HG03064 (cell line): ENCODE data around the gene ABHD2.
"Not testable (repeated sequence)": the region's sequence is repeated elsewhere in the genome, so short reads cannot be mapped to it uniquely, and the experiment has no call there.

Experiments
- ATAC-seq: cut with Tn5 transposase; IDR thresholded peaks from one replicate; pipeline ENCODE4 v1.9.1; 2021; ENCODE audit warnings: low read depth; ENCODE audit not compliant: unreplicated experiment

Gene ABHD2

DNA sequence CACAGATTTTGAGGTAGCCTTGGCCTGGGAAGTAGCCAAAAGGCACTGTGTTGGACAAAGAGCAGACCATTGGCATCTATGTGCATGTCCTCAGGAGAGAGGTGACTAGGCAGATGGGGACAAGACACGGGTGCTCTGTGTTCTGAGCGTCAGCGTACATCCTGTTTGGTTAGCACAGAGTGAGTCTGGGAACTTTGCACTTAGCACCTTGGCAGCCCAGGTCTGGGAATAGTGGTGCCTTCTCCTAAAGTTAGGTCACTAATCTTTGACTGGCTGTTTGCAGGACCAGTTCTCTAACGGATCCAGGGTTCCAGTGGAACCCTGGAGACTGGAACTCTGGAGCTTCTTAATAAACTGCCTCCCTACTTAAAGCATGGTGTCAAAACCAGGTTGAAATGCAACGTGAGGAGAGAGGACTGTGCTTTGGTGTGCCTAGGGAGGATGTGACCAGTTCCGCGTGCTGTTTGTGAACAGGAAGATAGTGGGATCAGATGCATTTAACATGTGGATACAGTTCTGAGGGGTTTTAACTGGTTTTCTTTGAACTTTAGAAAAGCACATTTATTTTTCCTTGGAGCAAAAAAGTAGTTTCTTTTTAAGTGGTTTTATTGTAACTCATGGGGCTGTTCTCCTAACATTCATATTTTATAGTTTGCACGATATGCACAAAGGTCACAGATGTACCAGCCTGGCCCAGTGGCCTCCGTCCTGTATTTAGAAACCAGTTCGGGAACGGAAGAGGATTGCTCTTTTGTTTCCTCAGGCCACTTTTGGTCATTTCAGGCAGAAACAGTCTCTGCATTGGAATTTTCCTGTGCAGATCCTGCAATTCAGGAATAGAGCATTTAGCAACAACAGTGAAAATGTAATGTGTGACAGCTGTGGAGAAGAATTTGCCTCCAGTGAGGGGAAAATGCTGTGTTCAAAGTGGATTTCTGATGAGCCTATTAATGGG is 48.8 kb downstream of the ABHD2 start:
- no peak for ATAC-seq

GRCh38 chr15:89137926-89138325 is 49.7 kb downstream of the ABHD2 start:
- ATAC-seq: no peak

GRCh38 chr15:89138999-89139612 is 50.9 kb downstream of the ABHD2 start:
- no peak for ATAC-seq

DNA sequence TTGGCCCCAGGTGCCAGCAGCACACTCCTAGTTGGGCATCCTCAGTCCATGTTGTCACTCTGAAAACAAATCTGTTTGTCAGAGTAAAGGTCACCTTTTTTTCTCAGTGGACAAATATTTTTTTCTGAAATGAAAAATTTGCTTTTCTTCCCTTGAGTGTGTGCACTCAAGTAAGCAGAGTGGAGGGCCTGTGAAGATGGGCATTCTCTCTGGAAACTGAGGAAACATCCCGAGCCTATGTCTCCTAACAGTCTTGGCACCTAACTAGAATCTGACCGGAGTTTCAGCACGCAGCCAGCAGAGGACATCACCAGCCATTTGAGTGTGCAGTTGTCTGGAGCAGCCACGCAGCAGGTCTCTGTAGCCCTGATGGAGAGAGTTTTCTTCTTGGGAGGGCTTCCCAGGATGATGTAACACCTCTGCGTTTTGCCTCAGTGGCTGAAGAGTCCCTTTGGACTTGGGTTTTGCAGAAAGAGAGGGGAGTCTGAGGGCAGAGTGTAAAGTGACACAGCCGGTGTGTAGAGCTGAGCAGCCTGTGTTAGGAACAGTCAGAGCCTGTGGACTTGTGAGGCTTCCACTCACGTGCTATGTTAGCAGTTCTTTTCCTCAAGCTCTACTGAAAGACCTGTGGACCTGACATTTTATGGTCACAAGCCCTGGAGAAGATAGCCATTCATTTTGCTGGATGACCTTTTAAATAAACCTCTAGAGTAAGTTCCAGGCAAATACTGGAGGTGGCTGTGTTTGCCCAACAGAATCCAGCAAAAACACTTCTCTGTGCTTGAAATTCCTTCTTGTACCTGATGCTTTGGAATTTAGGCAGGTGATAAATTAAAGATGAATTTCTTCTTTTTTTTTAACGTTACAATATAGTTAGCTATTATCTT is 51.6 kb downstream of the ABHD2 start:
- ATAC-seq: no peak

GRCh38 chr15:89140595-89140994 is 52.3 kb downstream of the ABHD2 start:
- ATAC-seq: no peak

DNA sequence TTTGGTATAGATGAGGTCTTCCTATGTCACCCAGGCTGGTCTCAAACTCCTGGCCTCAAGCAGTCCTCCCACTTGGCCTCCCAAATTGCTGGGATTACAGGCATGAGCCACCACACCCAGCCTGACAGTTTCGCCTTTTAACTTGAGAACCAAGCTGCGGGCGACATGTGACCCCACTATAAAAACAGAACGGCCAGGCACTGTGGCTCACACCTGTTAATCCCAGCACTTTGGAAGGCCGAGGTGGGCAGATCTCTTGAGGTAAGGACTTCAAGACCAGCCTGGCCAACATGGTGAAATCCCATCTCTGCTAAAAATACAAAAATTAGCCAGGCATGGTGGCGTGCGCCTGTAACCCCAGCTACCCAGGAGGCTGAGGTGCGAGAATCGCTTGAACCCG is 52.9 kb downstream of the ABHD2 start:
- not testable (repeated sequence) for ATAC-seq

DNA sequence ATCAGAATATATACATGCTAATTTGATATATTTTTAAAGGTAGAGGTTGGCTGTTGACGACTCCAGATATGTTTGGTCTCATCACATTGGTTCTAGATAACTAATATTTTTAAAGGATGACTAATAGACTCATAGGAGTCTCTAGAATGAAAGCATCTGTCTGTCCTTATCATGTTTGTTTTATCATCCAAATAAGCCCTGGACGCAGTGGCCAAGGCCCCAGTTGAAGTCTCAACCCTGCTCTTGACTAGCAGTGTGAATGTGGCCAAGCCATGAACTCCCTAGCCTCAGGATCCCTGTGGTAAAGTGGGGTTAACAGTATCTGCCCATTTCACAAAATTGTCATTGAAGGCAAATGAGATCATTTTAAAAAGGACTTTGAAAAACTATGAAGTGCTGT is 53.6 kb downstream of the ABHD2 start:
- ATAC-seq: no peak

- ATAC-seq: no peak
Observed at GRCh38 chr15:89142423-89142822, 54.2 kb downstream of the ABHD2 start.

DNA sequence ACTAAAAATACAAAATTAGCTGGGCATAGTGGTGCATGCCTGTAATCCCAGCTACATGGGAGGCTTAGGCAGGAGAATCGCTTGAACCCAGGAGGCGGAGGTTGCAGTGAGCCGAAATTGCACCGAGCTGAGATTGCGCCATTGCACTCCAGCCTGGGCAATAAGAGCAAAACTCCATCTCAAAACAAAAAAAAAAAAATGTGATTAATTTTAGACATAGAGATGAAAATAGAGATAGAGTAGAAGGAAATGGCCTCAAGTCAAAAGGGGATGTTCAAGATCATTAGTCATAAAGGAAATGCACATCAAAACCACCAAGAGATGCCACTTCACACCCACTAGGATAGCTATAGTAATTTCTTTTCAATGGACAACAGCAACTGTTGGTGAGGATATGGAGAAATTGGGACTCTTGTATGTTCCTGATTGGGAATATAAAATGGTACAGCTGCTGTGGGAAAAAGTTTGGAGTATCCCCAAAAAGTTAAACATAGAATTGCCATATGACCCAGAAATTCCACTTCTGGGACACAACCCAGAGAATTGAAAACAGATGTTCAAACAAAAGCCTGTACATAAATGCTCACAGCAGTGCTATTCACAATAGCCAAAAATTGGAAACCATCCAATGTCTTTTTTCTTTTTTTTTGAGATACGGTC is 55.4 kb downstream of the ABHD2 start:
- ATAC-seq: no peak

DNA sequence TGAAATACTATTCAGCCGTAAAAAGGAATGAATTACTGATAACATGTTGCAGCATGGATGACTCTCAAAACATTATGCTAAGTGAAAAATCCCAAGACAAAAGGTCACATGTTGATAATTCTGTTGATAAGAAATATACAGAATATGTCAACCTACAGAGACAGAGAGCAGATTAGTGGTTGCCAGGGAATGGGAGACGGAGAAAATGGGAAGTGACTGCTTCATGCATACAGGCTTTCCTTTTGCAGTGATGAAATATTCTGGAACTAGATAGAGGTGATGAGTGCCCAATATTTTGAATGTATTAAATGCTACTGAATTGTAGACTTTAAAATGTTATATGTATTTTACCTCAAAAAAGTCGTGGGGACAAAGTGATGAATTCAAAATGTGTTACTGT is 56.2 kb downstream of the ABHD2 start:
- no peak for ATAC-seq

- no peak for ATAC-seq
Observed at GRCh38 chr15:89146366-89146765, 58.1 kb downstream of the ABHD2 start.

- no peak for ATAC-seq
Observed at GRCh38 chr15:89148126-89148525, 59.9 kb downstream of the ABHD2 start.

GRCh38 chr15:89149501-89150101 is 61.3 kb downstream of the ABHD2 start:
- no peak for ATAC-seq

- no peak for ATAC-seq
Observed at GRCh38 chr15:89150287-89150686, 62.0 kb downstream of the ABHD2 start.

- no peak for ATAC-seq
Observed at GRCh38 chr15:89150762-89151664, 62.8 kb downstream of the ABHD2 start.

DNA sequence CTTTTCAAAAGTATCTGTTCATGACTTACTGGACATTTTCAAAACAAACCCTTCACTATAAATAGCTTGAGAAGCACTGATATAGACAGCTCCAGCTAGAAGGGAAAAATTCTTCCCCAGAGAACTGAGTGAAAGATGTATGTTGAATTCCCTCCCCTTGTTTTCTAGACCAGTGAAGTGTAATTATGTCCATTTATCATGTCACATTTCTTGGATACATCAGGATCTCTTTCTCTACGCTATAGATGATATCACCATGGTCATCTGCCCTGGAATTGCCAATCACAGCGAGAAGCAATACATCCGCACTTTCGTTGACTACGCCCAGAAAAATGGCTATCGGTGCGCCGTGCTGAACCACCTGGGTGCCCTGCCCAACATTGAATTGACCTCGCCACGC is 66.9 kb downstream of the ABHD2 start:
- no peak for ATAC-seq

- no peak for ATAC-seq
Observed at GRCh38 chr15:89155656-89156055, 67.4 kb downstream of the ABHD2 start.

DNA sequence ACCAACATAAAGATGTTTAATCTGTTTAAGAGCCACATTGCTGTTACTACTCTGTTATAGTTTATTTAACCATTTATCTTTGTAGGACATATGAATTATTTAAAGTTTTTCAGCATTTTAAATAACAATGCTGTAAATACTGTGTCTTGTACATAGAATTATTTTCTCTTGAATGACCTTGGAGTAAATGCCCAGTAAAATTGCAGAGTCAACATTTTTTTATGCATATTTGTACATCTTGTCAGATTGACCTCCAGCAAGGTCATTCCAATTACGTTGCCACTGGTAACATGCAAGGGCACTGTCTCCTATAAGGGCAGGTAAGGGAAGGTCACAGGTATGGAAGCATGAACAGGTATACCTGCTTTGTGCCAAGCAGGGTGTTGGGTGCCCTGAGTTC is 68.8 kb downstream of the ABHD2 start:
- ATAC-seq: no peak

DNA sequence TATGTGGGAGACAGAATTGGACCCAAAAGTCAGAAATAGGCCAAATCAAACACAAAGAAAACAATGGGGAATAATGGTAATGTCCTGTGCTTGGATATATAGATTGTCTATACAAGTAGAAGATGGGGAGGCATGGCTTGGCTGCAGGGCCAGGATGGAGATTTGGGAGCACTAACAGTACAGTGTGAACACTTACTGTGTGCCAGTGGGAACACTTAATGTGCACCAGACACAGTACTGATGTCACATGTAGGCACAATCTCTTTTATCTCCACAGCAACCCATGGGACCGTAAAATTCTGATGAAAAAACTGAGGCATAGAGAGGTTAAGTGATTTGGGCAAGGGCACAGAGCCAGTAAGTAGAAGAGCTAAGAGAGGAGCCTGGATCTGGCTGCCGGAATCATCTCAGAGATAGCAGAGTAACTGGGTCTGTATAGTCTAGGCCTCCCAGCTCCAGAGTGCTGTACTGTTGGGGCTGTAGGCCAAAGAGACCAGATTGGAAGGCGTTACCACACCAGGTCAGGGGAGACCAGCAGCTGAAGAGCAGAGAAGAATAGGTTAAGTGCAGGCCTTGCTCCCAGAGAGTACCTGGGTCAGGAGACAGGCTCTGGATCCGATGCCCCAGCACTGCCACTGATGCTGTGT is 69.8 kb downstream of the ABHD2 start:
- no peak for ATAC-seq
